ENCODE results near the gene KCTD11. TPM values are rescaled to one million over a fixed set of nuclear protein-coding genes. Genes with fewer than 3 reads are reported as not detected.

KCTD11 gene
- 12.5 to 15.9 TPM (median 13.7 TPM) in 5 replicates for total RNA-seq (2022; extraction: Qiagen RNA extraction; ENCODE audit: low read depth)

GRCh38 chr17:7351665-7352502 lies at the start of gene KCTD11:
Gene KCTD11, plus strand, starts transcription at chr17:7352162.

GRCh38 chr17:7306911-7307685 lies 44.9 kb upstream of the KCTD11 start, which contains the start of gene EIF5A:
Gene EIF5A, plus strand, starts transcription at chr17:7307628. Its CDS starts 2,008 bp downstream, at chr17:7309636.

GRCh38 chr17:7314719-7315569 lies 37.0 kb upstream of the KCTD11 start, which contains the start of gene GPS2:
Gene GPS2, minus strand, starts transcription at chr17:7315360. Its CDS starts 308 bp downstream, at chr17:7315052.

GRCh38 chr17:7328840-7329373 lies 23.1 kb upstream of the KCTD11 start, which contains the start of gene NEURL4:
Gene NEURL4, minus strand, starts transcription at chr17:7329335. Its CDS starts 23 bp downstream, at chr17:7329312.

GRCh38 chr17:7336240-7337175 lies 15.5 kb upstream of the KCTD11 start, which contains the start of gene ACAP1:
Gene ACAP1, plus strand, starts transcription at chr17:7336529. Its CDS starts 206 bp downstream, at chr17:7336735.

GRCh38 chr17:7355053-7355452 lies 3.1 kb downstream of the KCTD11 start, which contains the start of gene TMEM95:
Gene TMEM95, plus strand, starts transcription at chr17:7355156. Its CDS starts 49 bp downstream, at chr17:7355205.

GRCh38 chr17:7380855-7381683 lies 29.1 kb downstream of the KCTD11 start, which contains the start of gene TNK1:
Gene TNK1, plus strand, starts transcription at chr17:7381089. Its CDS starts 1,838 bp downstream, at chr17:7382927.

GRCh38 chr17:7394452-7395191 lies 42.7 kb downstream of the KCTD11 start, which contains the start of gene PLSCR3:
Gene PLSCR3, minus strand, starts transcription at chr17:7394525. Its CDS starts 415 bp downstream, at chr17:7394110.

GRCh38 chr17:7403977-7404736 lies 52.2 kb downstream of the KCTD11 start, which contains the start of gene TMEM256:
Gene TMEM256, minus strand, starts transcription at chr17:7404097. Its CDS starts 13 bp downstream, at chr17:7404084.

Other genes starting within 250 kb of the KCTD11 start
- gene ASGR2, start 237.3 kb upstream of the KCTD11 start, total RNA-seq (2022; extraction: Qiagen RNA extraction; ENCODE audit: low read depth): 0.07 to 0.19 TPM in 2 of 5 replicates, not detected in the others
- gene ASGR1, start 172.8 kb upstream of the KCTD11 start, total RNA-seq (2022; extraction: Qiagen RNA extraction; ENCODE audit: low read depth): 1.1 to 1.7 TPM (median 1.2 TPM) in 5 replicates
- gene DLG4, start 132.3 kb upstream of the KCTD11 start, total RNA-seq (2022; extraction: Qiagen RNA extraction; ENCODE audit: low read depth): 7.3 to 9.7 TPM (median 8.5 TPM) in 5 replicates
- gene ACADVL, start 132.2 kb upstream of the KCTD11 start, total RNA-seq (2022; extraction: Qiagen RNA extraction; ENCODE audit: low read depth): 339 to 466 TPM (median 425 TPM) in 5 replicates
- gene DVL2, start 117.6 kb upstream of the KCTD11 start, total RNA-seq (2022; extraction: Qiagen RNA extraction; ENCODE audit: low read depth): 31.4 to 43.0 TPM (median 35.3 TPM) in 5 replicates
- 90.3 to 102 TPM (median 93.3 TPM) in 5 replicates for gene PHF23, start 112.7 kb upstream of the KCTD11 start, total RNA-seq (2022; extraction: Qiagen RNA extraction; ENCODE audit: low read depth)
- 605 to 729 TPM (median 704 TPM) in 5 replicates for gene GABARAP, start 109.7 kb upstream of the KCTD11 start, total RNA-seq (2022; extraction: Qiagen RNA extraction; ENCODE audit: low read depth)
- gene CTDNEP1, start 100.4 kb upstream of the KCTD11 start, total RNA-seq (2022; extraction: Qiagen RNA extraction; ENCODE audit: low read depth): 208 to 246 TPM (median 226 TPM) in 5 replicates
- gene ELP5, start 99.9 kb upstream of the KCTD11 start, total RNA-seq (2022; extraction: Qiagen RNA extraction; ENCODE audit: low read depth): 116 to 129 TPM (median 124 TPM) in 5 replicates
- gene CLDN7, start 89.7 kb upstream of the KCTD11 start, total RNA-seq (2022; extraction: Qiagen RNA extraction; ENCODE audit: low read depth): 0.63 to 0.91 TPM (median 0.76 TPM) in 5 replicates
- 0.13 to 0.27 TPM (median 0.16 TPM) in 5 replicates for gene SLC2A4, start 70.4 kb upstream of the KCTD11 start, total RNA-seq (2022; extraction: Qiagen RNA extraction; ENCODE audit: low read depth)
- 0.40 to 0.60 TPM (median 0.53 TPM) in 5 replicates for gene YBX2, start 57.5 kb upstream of the KCTD11 start, total RNA-seq (2022; extraction: Qiagen RNA extraction; ENCODE audit: low read depth)
- 1,614 to 1,831 TPM (median 1,704 TPM) in 5 replicates for gene EIF5A, start 44.5 kb upstream of the KCTD11 start, total RNA-seq (2022; extraction: Qiagen RNA extraction; ENCODE audit: low read depth)
- 75.1 to 106 TPM (median 95.2 TPM) in 5 replicates for gene GPS2, start 36.8 kb upstream of the KCTD11 start, total RNA-seq (2022; extraction: Qiagen RNA extraction; ENCODE audit: low read depth)
- gene NEURL4, start 22.8 kb upstream of the KCTD11 start, total RNA-seq (2022; extraction: Qiagen RNA extraction; ENCODE audit: low read depth): 27.1 to 33.9 TPM (median 31.9 TPM) in 5 replicates
- 3.9 to 7.6 TPM (median 4.2 TPM) in 5 replicates for gene ACAP1, start 15.6 kb upstream of the KCTD11 start, total RNA-seq (2022; extraction: Qiagen RNA extraction; ENCODE audit: low read depth)
- gene TMEM95, start 3.0 kb downstream of the KCTD11 start, total RNA-seq (2022; extraction: Qiagen RNA extraction; ENCODE audit: low read depth): not detected in 5 replicates
- 1.3 to 1.8 TPM (median 1.6 TPM) in 5 replicates for gene TNK1, start 28.9 kb downstream of the KCTD11 start, total RNA-seq (2022; extraction: Qiagen RNA extraction; ENCODE audit: low read depth)
- gene PLSCR3, start 42.4 kb downstream of the KCTD11 start, total RNA-seq (2022; extraction: Qiagen RNA extraction; ENCODE audit: low read depth): 34.1 to 39.8 TPM (median 34.4 TPM) in 5 replicates
- 181 to 226 TPM (median 200 TPM) in 5 replicates for gene TMEM256, start 51.9 kb downstream of the KCTD11 start, total RNA-seq (2022; extraction: Qiagen RNA extraction; ENCODE audit: low read depth)
- 15.4 to 21.5 TPM (median 18.0 TPM) in 5 replicates for gene NLGN2, start 55.7 kb downstream of the KCTD11 start, total RNA-seq (2022; extraction: Qiagen RNA extraction; ENCODE audit: low read depth)
- 0.08 TPM in 1 of 5 replicates, not detected in the others for gene SPEM1, start 68.2 kb downstream of the KCTD11 start, total RNA-seq (2022; extraction: Qiagen RNA extraction; ENCODE audit: low read depth)
- gene SPEM2, start 73.5 kb downstream of the KCTD11 start, total RNA-seq (2022; extraction: Qiagen RNA extraction; ENCODE audit: low read depth): 0.07 TPM in 1 of 5 replicates, not detected in the others
- gene SPEM3, start 76.7 kb downstream of the KCTD11 start, total RNA-seq (2022; extraction: Qiagen RNA extraction; ENCODE audit: low read depth): 0.03 TPM in 2 of 5 replicates, not detected in the others
- 10.3 to 13.9 TPM (median 12.1 TPM) in 5 replicates for gene TMEM102, start 83.3 kb downstream of the KCTD11 start, total RNA-seq (2022; extraction: Qiagen RNA extraction; ENCODE audit: low read depth)
- 0.86 to 1.3 TPM (median 1.1 TPM) in 5 replicates for gene FGF11, start 87.3 kb downstream of the KCTD11 start, total RNA-seq (2022; extraction: Qiagen RNA extraction; ENCODE audit: low read depth)
- gene CHRNB1, start 92.9 kb downstream of the KCTD11 start, total RNA-seq (2022; extraction: Qiagen RNA extraction; ENCODE audit: low read depth): 5.4 to 7.8 TPM (median 7.1 TPM) in 5 replicates
- 21.4 to 26.2 TPM (median 24.4 TPM) in 5 replicates for gene ZBTB4, start 127.5 kb downstream of the KCTD11 start, total RNA-seq (2022; extraction: Qiagen RNA extraction; ENCODE audit: low read depth)
- gene SLC35G6, start 129.3 kb downstream of the KCTD11 start, total RNA-seq (2022; extraction: Qiagen RNA extraction; ENCODE audit: low read depth): not detected in 5 replicates
- 69.1 to 95.1 TPM (median 80.5 TPM) in 5 replicates for gene POLR2A, start 132.2 kb downstream of the KCTD11 start, total RNA-seq (2022; extraction: Qiagen RNA extraction; ENCODE audit: low read depth)
- gene TNFSF12, start 196.9 kb downstream of the KCTD11 start, total RNA-seq (2022; extraction: Qiagen RNA extraction; ENCODE audit: low read depth): 8.4 to 13.8 TPM (median 11.7 TPM) in 5 replicates
- 0.53 to 0.94 TPM (median 0.70 TPM) in 5 replicates for gene TNFSF13, start 206.6 kb downstream of the KCTD11 start, total RNA-seq (2022; extraction: Qiagen RNA extraction; ENCODE audit: low read depth)
- 90.8 to 107 TPM (median 105 TPM) in 5 replicates for gene SENP3, start 209.8 kb downstream of the KCTD11 start, total RNA-seq (2022; extraction: Qiagen RNA extraction; ENCODE audit: low read depth)
- gene CD68, start 227.5 kb downstream of the KCTD11 start, total RNA-seq (2022; extraction: Qiagen RNA extraction; ENCODE audit: low read depth): 31.9 to 41.8 TPM (median 37.0 TPM) in 5 replicates
- 117 to 176 TPM (median 130 TPM) in 5 replicates for gene MPDU1, start 231.7 kb downstream of the KCTD11 start, total RNA-seq (2022; extraction: Qiagen RNA extraction; ENCODE audit: low read depth)
- gene SOX15, start 237.9 kb downstream of the KCTD11 start, total RNA-seq (2022; extraction: Qiagen RNA extraction; ENCODE audit: low read depth): 0.36 to 0.44 TPM (median 0.37 TPM) in 5 replicates

All from A549 treated with DMSO at 1 μM for 4 hours (cell line).